Neural cell (in vitro differentiated cells): ENCODE data around the gene MAGI2. TPM values are rescaled to one million over a fixed set of nuclear protein-coding genes. Genes with fewer than 3 reads are reported as not detected.

Experiments used
- H2AFZ ChIP-seq: fragments of 200-600, 300-800 bp; sonication (generic), shearing (Covaris generic); 2 replicates; pipeline ENCODE4 v1.6.0; 2014; ENCODE audit warnings: low read depth, mild to moderate bottlenecking, antibody characterized with exemption, low read length, moderate library complexity
- H3F3A ChIP-seq: fragments of 200-600 bp; shearing (Covaris generic); 2 replicates; pipeline ENCODE4 v1.6.1; 2016; ENCODE audit warnings: mild to moderate bottlenecking, moderate library complexity, mixed read lengths, antibody characterized with exemption, low read length; ENCODE audit not compliant: insufficient read depth, poor library complexity, severe bottlenecking
- H3K27ac ChIP-seq: fragments of 200-600, 300-800 bp; sonication (generic), shearing (Covaris generic); 2 replicates; pipeline ENCODE4 v1.5.1; 2014; ENCODE audit warnings: mild to moderate bottlenecking, low read length, moderate library complexity
- H3K27me3 ChIP-seq: fragments of 300-800, 200-600 bp; sonication (generic), shearing (Covaris generic); 2 replicates; pipeline ENCODE4 v1.6.0; 2014; ENCODE audit warnings: mild to moderate bottlenecking, low read depth, low read length, moderate library complexity; ENCODE audit not compliant: insufficient read depth
- H3K36me3 ChIP-seq: fragments of 300-800, 200-600 bp; sonication (generic), shearing (Covaris generic); 2 replicates; pipeline ENCODE4 v1.5.1; 2014; ENCODE audit warnings: mild to moderate bottlenecking, antibody characterized with exemption, low read length, moderate library complexity; ENCODE audit not compliant: insufficient read depth
- H3K4me2 ChIP-seq: fragments of 300-800, 200-600 bp; sonication (generic), shearing (Covaris generic); 2 replicates; pipeline ENCODE4 v1.6.0; 2014; ENCODE audit warnings: mild to moderate bottlenecking, low read length
- H3K4me3 ChIP-seq: fragments of 300-800, 200-600 bp; sonication (generic), shearing (Covaris generic); 2 replicates; pipeline ENCODE4 v1.5.1; 2014; ENCODE audit warnings: mild to moderate bottlenecking, low read length, moderate library complexity
- H3K79me2 ChIP-seq: fragments of 200-600 bp; shearing (Covaris generic); replicated peaks from 2 replicates; pipeline ENCODE4 v1.6.0; 2014; ENCODE audit warnings: mild to moderate bottlenecking, low read length, moderate library complexity; ENCODE audit not compliant: insufficient read depth
- H3K9ac ChIP-seq: fragments of 300-800, 200-600 bp; sonication (generic), shearing (Covaris generic); 2 replicates; pipeline ENCODE4 v1.6.1; 2016; ENCODE audit warnings: mild to moderate bottlenecking, low read length, mixed read lengths
- H3K9me2 ChIP-seq: fragments of 200-600 bp; shearing (Covaris generic); 2 replicates; pipeline ENCODE4 v1.6.1; 2016; ENCODE audit warnings: mild to moderate bottlenecking, low read length, mixed read lengths; ENCODE audit not compliant: insufficient read depth
- H3K9me3 ChIP-seq: fragments of 200-600, 300-800 bp; sonication (generic), shearing (Covaris generic); 2 replicates; pipeline ENCODE4 v1.6.1; 2016; ENCODE audit warnings: mild to moderate bottlenecking, mixed run types, low read length, moderate library complexity, mixed read lengths
- H4K20me1 ChIP-seq: fragments of 200-600 bp; shearing (Covaris generic); 2 replicates; pipeline ENCODE4 v1.6.1; 2016; ENCODE audit warnings: mild to moderate bottlenecking, mixed run types; ENCODE audit not compliant: insufficient read depth
- CTCF ChIP-seq: fragments of 450-650 bp; IDR thresholded peaks from 2 replicates; pipeline ENCODE4 v1.5.1; 2014; ENCODE audit warnings: antibody characterized with exemption, mild to moderate bottlenecking, moderate library complexity; ENCODE audit not compliant: poor library complexity, severe bottlenecking
- EP300 ChIP-seq: fragments of 450-650 bp; conservative IDR thresholded peaks from 2 replicates; pipeline ENCODE4 v1.6.1; 2014; ENCODE audit warnings: antibody characterized with exemption, mild to moderate bottlenecking, moderate library complexity; ENCODE audit not compliant: poor library complexity, severe bottlenecking
- EZH2 ChIP-seq: fragments of 200-600, 300-800 bp; shearing (Covaris generic), sonication (generic); IDR thresholded peaks from 2 replicates; pipeline ENCODE4 v1.6.1; 2014; ENCODE audit warnings: antibody characterized with exemption, low read length, borderline replicate concordance, mild to moderate bottlenecking; ENCODE audit not compliant: insufficient read depth, poor library complexity, severe bottlenecking
- MXI1 ChIP-seq: fragments of 450-650 bp; conservative IDR thresholded peaks from 2 replicates; pipeline ENCODE4 v1.6.1; 2014; ENCODE audit warnings: antibody characterized with exemption, mild to moderate bottlenecking; ENCODE audit not compliant: poor library complexity, severe bottlenecking
- RAD21 ChIP-seq: fragments of 450-650 bp; conservative IDR thresholded peaks from 2 replicates; pipeline ENCODE4 v1.6.1; 2014; ENCODE audit warnings: antibody characterized with exemption, mild to moderate bottlenecking, moderate library complexity
- SMC3 ChIP-seq: fragments of 450-650 bp; conservative IDR thresholded peaks from 2 replicates; pipeline ENCODE4 v1.6.1; 2014; ENCODE audit warnings: antibody characterized with exemption, mild to moderate bottlenecking, moderate library complexity; ENCODE audit not compliant: poor library complexity
- polyA plus RNA-seq: library from polyadenylated mRNA; depleted of rRNA; stranded (reverse); fragments of >200 nt; gene quantifications from 2 replicates; pipeline ENCODE4 v1.2.3, GENCODE V29; 2014
- TF ChIP-seq, protein P1 (sequence below): IDR thresholded peaks from 2 replicates; pipeline ENCODE4 v1.6.1; 2012; ENCODE audit warnings: borderline replicate concordance

MAGI2 gene
- polyA plus RNA-seq, 1 donor from 2014 or later = 19.3 TPM

DNA sequence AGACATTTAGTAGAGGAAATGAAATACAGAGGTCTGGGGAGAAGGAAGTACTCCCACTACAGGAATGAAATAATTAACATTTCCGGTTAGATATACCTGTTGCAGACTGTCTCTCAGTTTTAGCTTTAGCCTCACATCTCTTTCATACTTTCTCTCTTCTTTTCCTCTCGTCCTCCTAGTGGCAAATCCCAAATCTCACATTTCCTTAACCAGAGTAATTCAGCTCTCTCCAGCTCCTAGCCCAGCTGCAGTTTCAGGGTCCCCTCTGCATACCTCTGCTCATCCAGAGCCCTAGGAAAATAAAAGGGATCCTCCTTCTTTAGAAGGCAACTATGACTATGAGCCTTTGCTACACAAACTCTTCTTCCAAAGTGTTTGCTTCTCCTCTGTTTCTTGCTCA is 1011.7 kb downstream of the MAGI2 start:
- Histone ChIP-seq H3K36me3 (no peaks in the 10 kb centered on the region), H3K9me2 (no peaks in the 10 kb centered on the region), H3K27ac (no peak overlapping the region), H3K4me3 (no peak overlapping the region), H3K9ac (no peak overlapping the region), H4K20me1 (no peaks in the 10 kb centered on the region), H3K4me2 (no peak overlapping the region), H2AFZ (no peak overlapping the region), H3F3A (peaks cover 4% of the 10 kb centered on the region), H3K27me3 (no peaks in the 10 kb centered on the region), H3K79me2 (no peaks in the 10 kb centered on the region), H3K9me3 (no peaks in the 10 kb centered on the region)
- TF ChIP-seq EZH2 (no peak), CTCF (no peak), MXI1 (no peak), EP300 (no peak), RAD21 (no peak), SMC3 (no peak)
- TF ChIP-seq, protein P1, sequence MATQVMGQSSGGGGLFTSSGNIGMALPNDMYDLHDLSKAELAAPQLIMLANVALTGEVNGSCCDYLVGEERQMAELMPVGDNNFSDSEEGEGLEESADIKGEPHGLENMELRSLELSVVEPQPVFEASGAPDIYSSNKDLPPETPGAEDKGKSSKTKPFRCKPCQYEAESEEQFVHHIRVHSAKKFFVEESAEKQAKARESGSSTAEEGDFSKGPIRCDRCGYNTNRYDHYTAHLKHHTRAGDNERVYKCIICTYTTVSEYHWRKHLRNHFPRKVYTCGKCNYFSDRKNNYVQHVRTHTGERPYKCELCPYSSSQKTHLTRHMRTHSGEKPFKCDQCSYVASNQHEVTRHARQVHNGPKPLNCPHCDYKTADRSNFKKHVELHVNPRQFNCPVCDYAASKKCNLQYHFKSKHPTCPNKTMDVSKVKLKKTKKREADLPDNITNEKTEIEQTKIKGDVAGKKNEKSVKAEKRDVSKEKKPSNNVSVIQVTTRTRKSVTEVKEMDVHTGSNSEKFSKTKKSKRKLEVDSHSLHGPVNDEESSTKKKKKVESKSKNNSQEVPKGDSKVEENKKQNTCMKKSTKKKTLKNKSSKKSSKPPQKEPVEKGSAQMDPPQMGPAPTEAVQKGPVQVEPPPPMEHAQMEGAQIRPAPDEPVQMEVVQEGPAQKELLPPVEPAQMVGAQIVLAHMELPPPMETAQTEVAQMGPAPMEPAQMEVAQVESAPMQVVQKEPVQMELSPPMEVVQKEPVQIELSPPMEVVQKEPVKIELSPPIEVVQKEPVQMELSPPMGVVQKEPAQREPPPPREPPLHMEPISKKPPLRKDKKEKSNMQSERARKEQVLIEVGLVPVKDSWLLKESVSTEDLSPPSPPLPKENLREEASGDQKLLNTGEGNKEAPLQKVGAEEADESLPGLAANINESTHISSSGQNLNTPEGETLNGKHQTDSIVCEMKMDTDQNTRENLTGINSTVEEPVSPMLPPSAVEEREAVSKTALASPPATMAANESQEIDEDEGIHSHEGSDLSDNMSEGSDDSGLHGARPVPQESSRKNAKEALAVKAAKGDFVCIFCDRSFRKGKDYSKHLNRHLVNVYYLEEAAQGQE = no peak

- Histone ChIP-seq H3K4me3 (no peak overlapping the region), H2AFZ (no peak overlapping the region), H3K27me3 (no peaks in the 10 kb centered on the region), H3K9me2 (no peaks in the 10 kb centered on the region), H3F3A (peaks cover 4% of the 10 kb centered on the region), H3K79me2 (no peaks in the 10 kb centered on the region), H3K4me2 (no peak overlapping the region), H3K9ac (no peak overlapping the region), H3K9me3 (no peaks in the 10 kb centered on the region), H3K27ac (no peak overlapping the region), H3K36me3 (no peaks in the 10 kb centered on the region), H4K20me1 (no peaks in the 10 kb centered on the region)
- TF ChIP-seq, protein P1 = no peak
- TF ChIP-seq SMC3 = no peak
- TF ChIP-seq MXI1 = no peak
These were observed 1015.0 kb downstream of the MAGI2 start for GRCh38 chr7:78438433-78438832.
